Loucy (cell line): ENCODE results near the gene TESPA1.
A peak's percentile ranks its signal among the peaks of the same experiment; 100 is the strongest.

Experiments
- H2AFZ ChIP-seq: fragments of 200-600 bp; sonication (generic); 2 replicates; pipeline ENCODE4 v1.6.0; 2016; ENCODE audit warnings: antibody characterized with exemption, mild to moderate bottlenecking, low read length, moderate library complexity
- H3F3A ChIP-seq: fragments of 200-600 bp; 2 replicates; pipeline ENCODE4 v1.6.0; 2016; ENCODE audit warnings: antibody characterized with exemption, low read depth, mild to moderate bottlenecking
- H3K27me3 ChIP-seq: fragments of 200-600 bp; sonication (generic); 2 replicates; pipeline ENCODE4 v1.6.1; 2014; ENCODE audit warnings: low read length, mild to moderate bottlenecking; ENCODE audit not compliant: insufficient read depth, poor library complexity, severe bottlenecking
- H3K36me3 ChIP-seq: fragments of 200-600 bp; sonication (generic); 2 replicates; pipeline ENCODE4 v1.6.1; 2016; ENCODE audit warnings: low read length; ENCODE audit not compliant: insufficient read depth
- H3K4me1 ChIP-seq: fragments of 200-600 bp; sonication (generic); 2 replicates; pipeline ENCODE4 v1.5.1; 2014; ENCODE audit warnings: low read length, mild to moderate bottlenecking; ENCODE audit not compliant: insufficient read depth, poor library complexity, severe bottlenecking
- H3K4me2 ChIP-seq: fragments of 200-600 bp; sonication (generic); 2 replicates; pipeline ENCODE4 v1.6.0; 2014; ENCODE audit warnings: antibody characterized with exemption, low read length, low read depth, mild to moderate bottlenecking; ENCODE audit not compliant: poor library complexity, severe bottlenecking
- H3K4me3 ChIP-seq: fragments of 200-600 bp; sonication (generic); 2 replicates; pipeline ENCODE4 v1.5.1; 2014; ENCODE audit warnings: low read length, mild to moderate bottlenecking, mixed read lengths; ENCODE audit not compliant: poor library complexity, severe bottlenecking
- H3K79me2 ChIP-seq: fragments of 200-600 bp; sonication (generic); 2 replicates; pipeline ENCODE4 v1.6.1; 2014; ENCODE audit warnings: low read length; ENCODE audit not compliant: insufficient read depth
- H3K9ac ChIP-seq: fragments of 200-600 bp; sonication (generic); 2 replicates; pipeline ENCODE4 v1.6.0; 2014; ENCODE audit warnings: mild to moderate bottlenecking, low read depth, low read length, moderate library complexity; ENCODE audit not compliant: poor library complexity, severe bottlenecking
- H3K9me2 ChIP-seq: fragments of 200-600 bp; sonication (generic); replicated peaks from 2 replicates; pipeline ENCODE4 v1.6.1; 2016; ENCODE audit warnings: low read depth, low read length, mixed read lengths
- H3K9me3 ChIP-seq: fragments of 200-600 bp; sonication (generic); 2 replicates; pipeline ENCODE4 v1.6.1; 2014; ENCODE audit warnings: mild to moderate bottlenecking, antibody characterized with exemption, low read length, low read depth; ENCODE audit not compliant: insufficient read depth
- H4K20me1 ChIP-seq: fragments of 200-600 bp; sonication (generic); 2 replicates; pipeline ENCODE4 v1.6.0; 2014; ENCODE audit warnings: antibody characterized with exemption, low read length, mild to moderate bottlenecking; ENCODE audit not compliant: insufficient read depth, poor library complexity, severe bottlenecking
- EZH2phosphoT487 ChIP-seq: fragments of 200-600 bp; IDR thresholded peaks from 2 replicates; pipeline ENCODE4 v1.6.1; 2018; ENCODE audit warnings: antibody characterized with exemption, mild to moderate bottlenecking, moderate library complexity, borderline replicate concordance
- TF ChIP-seq, protein P1 (sequence below): fragments of 200-600 bp; sonication (generic); conservative IDR thresholded peaks from 2 replicates; pipeline ENCODE4 v1.5.1; 2014; ENCODE audit warnings: mild to moderate bottlenecking, antibody characterized with exemption, low read length

TESPA1 gene, protein sequence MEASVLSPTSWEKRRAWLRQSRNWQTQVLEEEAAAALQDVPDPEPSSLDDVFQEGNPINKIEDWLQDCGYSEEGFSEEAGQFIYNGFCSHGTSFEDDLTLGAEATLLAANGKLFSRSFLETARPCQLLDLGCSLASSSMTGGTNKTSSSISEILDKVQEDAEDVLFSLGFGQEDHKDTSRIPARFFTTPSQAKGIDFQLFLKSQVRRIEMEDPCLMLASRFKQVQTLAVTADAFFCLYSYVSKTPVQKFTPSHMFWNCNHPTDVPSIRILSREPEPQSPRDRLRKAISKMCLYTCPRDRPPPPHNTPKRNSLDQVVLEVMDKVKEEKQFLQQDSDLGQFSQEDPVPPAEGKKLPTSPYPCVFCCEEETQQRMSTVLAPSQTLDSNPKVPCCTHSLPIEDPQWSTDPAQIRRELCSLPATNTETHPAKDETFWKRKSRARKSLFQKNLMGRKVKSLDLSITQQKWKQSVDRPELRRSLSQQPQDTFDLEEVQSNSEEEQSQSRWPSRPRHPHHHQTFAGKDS

DNA sequence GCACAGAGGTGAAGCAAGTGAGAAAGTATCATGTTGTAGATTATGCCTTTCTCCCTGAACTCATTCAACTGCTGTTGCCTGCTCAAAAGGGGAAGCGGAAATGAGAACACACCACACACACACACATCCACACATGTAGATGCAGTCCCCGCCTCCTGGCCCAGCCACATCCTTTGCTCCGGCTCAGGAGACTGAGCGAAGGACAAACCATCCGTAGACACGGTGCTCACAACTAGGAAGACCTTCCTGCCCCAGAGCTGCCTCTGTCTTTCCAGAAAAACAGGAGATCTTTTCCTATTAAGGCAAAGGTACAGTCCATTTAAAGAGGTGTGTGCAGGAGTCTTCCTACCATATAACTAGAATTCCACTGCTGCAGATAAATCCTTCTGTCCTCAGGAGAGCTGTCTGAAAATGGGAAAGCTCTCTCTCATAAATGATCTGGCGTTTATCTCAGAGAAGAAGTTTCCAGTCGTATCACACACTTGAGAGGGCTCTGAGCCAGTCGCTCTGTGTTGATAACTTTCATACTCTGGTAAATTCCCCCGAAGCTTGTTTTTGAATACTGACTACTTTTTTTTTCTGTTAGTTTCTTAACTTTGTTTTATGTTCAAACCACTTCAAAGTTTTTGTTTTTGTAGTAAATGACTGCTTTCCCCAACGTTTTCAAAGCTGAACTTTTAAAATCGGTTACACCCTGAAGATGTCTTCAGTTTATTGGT is at the start of gene TESPA1:
TESPA1 (minus strand) TSS at position 105 of the 719 bp plus-strand sequence. CDS start 10,200 bp downstream, outside the sequence.
- H3K79me2 ChIP-seq: peaks cover 65% of the 10 kb centered on the region

DNA sequence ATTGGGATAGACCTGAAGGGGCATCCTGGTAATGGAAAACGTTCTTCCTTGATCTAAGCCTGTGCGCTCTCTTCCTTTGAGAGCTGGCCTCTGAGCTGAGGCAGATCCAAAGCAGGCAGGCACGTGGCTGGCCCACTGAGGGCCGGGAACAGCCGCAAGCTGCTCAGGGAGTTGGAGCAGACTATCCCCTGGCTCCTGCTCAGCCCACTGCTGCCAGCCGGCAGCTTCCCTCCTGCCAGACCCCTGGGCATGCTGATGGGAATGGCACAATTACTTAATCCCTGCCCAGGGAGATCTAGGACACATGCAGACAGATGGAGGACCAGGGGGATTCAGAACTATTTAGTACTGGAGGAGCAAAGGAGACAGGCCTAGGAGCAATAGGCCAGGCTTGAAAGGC is 49.7 kb upstream of the TESPA1 start:
- Histone ChIP-seq H3K9ac (no peak overlapping the region), H3K27me3 (no peaks in the 10 kb centered on the region), H3K9me2 (no peaks in the 10 kb centered on the region), H3K4me2 (no peak overlapping the region), H3F3A (no peaks in the 10 kb centered on the region), H2AFZ (no peak overlapping the region), H3K79me2 (no peaks in the 10 kb centered on the region), H4K20me1 (no peaks in the 10 kb centered on the region), H3K4me3 (no peak overlapping the region), H3K4me1 (peaks cover 4% of the 10 kb centered on the region), H3K36me3 (no peaks in the 10 kb centered on the region), H3K9me3 (no peaks in the 10 kb centered on the region)
- TF ChIP-seq, protein P1, sequence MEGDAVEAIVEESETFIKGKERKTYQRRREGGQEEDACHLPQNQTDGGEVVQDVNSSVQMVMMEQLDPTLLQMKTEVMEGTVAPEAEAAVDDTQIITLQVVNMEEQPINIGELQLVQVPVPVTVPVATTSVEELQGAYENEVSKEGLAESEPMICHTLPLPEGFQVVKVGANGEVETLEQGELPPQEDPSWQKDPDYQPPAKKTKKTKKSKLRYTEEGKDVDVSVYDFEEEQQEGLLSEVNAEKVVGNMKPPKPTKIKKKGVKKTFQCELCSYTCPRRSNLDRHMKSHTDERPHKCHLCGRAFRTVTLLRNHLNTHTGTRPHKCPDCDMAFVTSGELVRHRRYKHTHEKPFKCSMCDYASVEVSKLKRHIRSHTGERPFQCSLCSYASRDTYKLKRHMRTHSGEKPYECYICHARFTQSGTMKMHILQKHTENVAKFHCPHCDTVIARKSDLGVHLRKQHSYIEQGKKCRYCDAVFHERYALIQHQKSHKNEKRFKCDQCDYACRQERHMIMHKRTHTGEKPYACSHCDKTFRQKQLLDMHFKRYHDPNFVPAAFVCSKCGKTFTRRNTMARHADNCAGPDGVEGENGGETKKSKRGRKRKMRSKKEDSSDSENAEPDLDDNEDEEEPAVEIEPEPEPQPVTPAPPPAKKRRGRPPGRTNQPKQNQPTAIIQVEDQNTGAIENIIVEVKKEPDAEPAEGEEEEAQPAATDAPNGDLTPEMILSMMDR: no peak
- TF ChIP-seq EZH2phosphoT487: no peak

More for the DNA sequence above, at the start of gene TESPA1:
- peak within 1 kb of the TSS; percentile 37 for H2AFZ ChIP-seq
- no peak for TF ChIP-seq EZH2phosphoT487
- TF ChIP-seq, protein P1: no peak
- H3K4me2 ChIP-seq: peak within 1 kb of the TSS; percentile 88
- peaks cover 71% of the 10 kb centered on the region for H3K4me1 ChIP-seq
- no peaks in the 10 kb centered on the region for H3K27me3 ChIP-seq
- no peaks in the 10 kb centered on the region for H3K36me3 ChIP-seq
- peak within 1 kb of the TSS; percentile 85 for H3K9ac ChIP-seq
- H4K20me1 ChIP-seq: no peaks in the 10 kb centered on the region
- H3K9me3 ChIP-seq: no peaks in the 10 kb centered on the region
- no peaks in the 10 kb centered on the region for H3F3A ChIP-seq
- peak within 1 kb of the TSS; percentile 81 for H3K4me3 ChIP-seq
- no peaks in the 10 kb centered on the region for H3K9me2 ChIP-seq

DNA sequence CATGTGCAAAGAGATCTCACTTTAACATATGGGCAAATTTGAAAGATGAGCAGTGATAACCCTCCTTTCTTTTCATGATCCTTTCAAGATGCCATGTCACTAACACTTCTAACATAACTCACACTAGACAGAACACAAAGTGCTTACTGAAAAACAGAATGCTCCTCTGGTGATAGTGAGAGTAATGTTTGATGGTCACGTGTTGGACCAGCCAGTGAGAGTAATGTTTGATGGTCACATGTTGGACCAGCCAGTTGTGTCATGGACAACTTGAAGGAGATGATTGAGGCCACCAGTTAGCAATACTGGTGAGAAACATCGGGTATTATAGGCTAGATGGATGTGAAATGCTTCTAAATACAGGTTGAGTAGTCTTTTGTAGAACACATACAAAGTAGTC is 40.9 kb upstream of the TESPA1 start:
- H3F3A ChIP-seq: no peaks in the 10 kb centered on the region
- no peak overlapping the region for H2AFZ ChIP-seq
- TF ChIP-seq EZH2phosphoT487: no peak
- TF ChIP-seq, protein P1: no peak
- no peak overlapping the region for H3K9ac ChIP-seq
- H3K9me2 ChIP-seq: no peaks in the 10 kb centered on the region
- H3K79me2 ChIP-seq: no peaks in the 10 kb centered on the region
- no peaks in the 10 kb centered on the region for H4K20me1 ChIP-seq
- H3K4me2 ChIP-seq: no peak overlapping the region
- H3K4me3 ChIP-seq: no peak overlapping the region
- H3K36me3 ChIP-seq: no peaks in the 10 kb centered on the region
- no peaks in the 10 kb centered on the region for H3K9me3 ChIP-seq
- H3K4me1 ChIP-seq: no peaks in the 10 kb centered on the region
- H3K27me3 ChIP-seq: peaks cover 10% of the 10 kb centered on the region
